ENCODE data around the gene LIPG. TPM values are rescaled to one million over a fixed set of nuclear protein-coding genes. Genes with fewer than 3 reads are reported as not detected.

The LIPG gene
- total RNA-seq, 2 donors from 2014 or later: 2.8 to 30.5 TPM

- no peak overlapping the region for H3K27ac ChIP-seq
- ATAC-seq (ENCODE audit: insufficient number of reproducible peaks, low FRiP score, low read depth) (no peak), DNase-seq (ENCODE audit: low spot score) (no peak)
- no peaks in the 10 kb centered on the region for H3K36me3 ChIP-seq
- no peaks in the 10 kb centered on the region for H3K9me3 ChIP-seq
- no peaks in the 10 kb centered on the region for H3K4me1 ChIP-seq (ENCODE audit: control insufficient read depth in 1 of 2, low read depth in 2 of 2)
- no peaks in the 10 kb centered on the region for H3K27me3 ChIP-seq (replicated peaks; ENCODE audit: insufficient read depth)
- TF ChIP-seq, protein P1, sequence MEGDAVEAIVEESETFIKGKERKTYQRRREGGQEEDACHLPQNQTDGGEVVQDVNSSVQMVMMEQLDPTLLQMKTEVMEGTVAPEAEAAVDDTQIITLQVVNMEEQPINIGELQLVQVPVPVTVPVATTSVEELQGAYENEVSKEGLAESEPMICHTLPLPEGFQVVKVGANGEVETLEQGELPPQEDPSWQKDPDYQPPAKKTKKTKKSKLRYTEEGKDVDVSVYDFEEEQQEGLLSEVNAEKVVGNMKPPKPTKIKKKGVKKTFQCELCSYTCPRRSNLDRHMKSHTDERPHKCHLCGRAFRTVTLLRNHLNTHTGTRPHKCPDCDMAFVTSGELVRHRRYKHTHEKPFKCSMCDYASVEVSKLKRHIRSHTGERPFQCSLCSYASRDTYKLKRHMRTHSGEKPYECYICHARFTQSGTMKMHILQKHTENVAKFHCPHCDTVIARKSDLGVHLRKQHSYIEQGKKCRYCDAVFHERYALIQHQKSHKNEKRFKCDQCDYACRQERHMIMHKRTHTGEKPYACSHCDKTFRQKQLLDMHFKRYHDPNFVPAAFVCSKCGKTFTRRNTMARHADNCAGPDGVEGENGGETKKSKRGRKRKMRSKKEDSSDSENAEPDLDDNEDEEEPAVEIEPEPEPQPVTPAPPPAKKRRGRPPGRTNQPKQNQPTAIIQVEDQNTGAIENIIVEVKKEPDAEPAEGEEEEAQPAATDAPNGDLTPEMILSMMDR (IDR thresholded peaks at IDR 0.05): no peak
- no peak overlapping the region for H3K4me3 ChIP-seq
Measured at GRCh38 chr18:49630246-49630699, 68.4 kb downstream of the LIPG start.

DNA sequence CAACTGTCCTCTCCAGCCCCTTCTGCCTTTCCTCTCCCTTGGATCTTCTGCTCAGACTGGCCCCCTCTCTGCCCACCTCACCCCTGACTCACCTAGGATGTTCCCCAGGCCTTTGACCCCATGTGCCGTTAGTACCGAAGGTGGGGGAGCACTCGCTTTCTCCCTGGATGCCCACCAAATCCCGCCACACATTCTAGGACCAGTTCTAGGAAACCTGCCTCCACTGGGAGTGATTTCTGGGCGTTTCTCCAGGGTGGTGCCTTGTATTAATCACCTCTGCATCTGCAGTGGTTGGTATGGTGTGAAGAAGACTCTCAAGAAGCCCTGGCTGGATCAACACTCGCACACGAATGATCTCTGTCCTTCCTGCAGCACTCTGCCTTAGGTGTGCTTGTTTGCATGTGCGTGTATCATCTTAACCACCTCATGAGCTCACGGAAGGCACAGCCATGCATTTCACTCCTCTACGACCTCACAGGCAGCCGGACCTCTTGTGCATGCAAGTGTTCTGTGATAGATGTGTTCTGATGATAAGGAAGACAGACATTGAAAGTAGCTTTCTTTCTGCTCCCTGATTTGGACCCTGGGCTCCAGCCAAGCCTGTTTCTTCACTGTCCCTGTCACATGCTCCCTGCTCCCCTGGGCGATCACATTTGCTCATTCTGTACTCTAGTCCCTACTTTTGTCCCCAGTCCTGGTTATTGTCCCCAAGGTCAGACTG lies 69.4 kb downstream of the LIPG start:
- Histone ChIP-seq H3K4me1 (ENCODE audit: control insufficient read depth in 1 of 2, low read depth in 2 of 2) (no peaks in the 10 kb centered on the region), H3K9me3 (no peaks in the 10 kb centered on the region), H3K36me3 (no peaks in the 10 kb centered on the region), H3K4me3 (no peak overlapping the region), H3K27me3 (replicated peaks; ENCODE audit: insufficient read depth) (no peaks in the 10 kb centered on the region), H3K27ac (no peak overlapping the region)
- DNase-seq (ENCODE audit: low spot score) (no peak), ATAC-seq (ENCODE audit: insufficient number of reproducible peaks, low FRiP score, low read depth) (no peak)
- TF ChIP-seq, protein P1 (IDR thresholded peaks at IDR 0.05): no peak

DNA sequence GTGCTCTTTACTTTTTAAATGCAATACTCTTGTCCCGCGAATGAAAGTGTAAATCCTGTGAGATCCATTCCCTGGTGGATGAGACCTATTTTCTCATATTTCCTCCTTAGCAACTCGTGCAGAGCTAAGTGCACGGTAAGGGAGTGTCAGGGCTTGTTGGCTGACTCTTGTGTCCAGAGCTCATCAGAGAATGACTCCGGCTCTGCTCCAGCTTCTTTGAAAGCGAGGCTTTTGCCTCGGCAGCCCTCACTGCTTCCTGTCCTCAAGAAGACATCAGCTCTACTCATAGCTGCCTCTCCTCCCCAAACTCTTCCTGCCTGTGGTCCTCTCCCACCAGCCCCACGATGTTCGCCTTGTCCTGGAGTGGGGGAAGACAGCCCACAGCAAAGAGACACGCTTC lies 70.7 kb downstream of the LIPG start:
- Histone ChIP-seq H3K27me3 (replicated peaks; ENCODE audit: insufficient read depth) (no peaks in the 10 kb centered on the region), H3K4me1 (ENCODE audit: control insufficient read depth in 1 of 2, low read depth in 2 of 2) (no peaks in the 10 kb centered on the region), H3K27ac (no peak overlapping the region), H3K4me3 (no peak overlapping the region), H3K36me3 (no peaks in the 10 kb centered on the region), H3K9me3 (no peaks in the 10 kb centered on the region)
- DNase-seq (ENCODE audit: low spot score) (no peak), ATAC-seq (ENCODE audit: insufficient number of reproducible peaks, low FRiP score, low read depth) (no peak)
- TF ChIP-seq, protein P1 (IDR thresholded peaks at IDR 0.05): no peak

GRCh38 chr18:49638209-49638785 lies 76.4 kb downstream of the LIPG start:
- Histone ChIP-seq H3K4me1 (ENCODE audit: control insufficient read depth in 1 of 2, low read depth in 2 of 2) (no peaks in the 10 kb centered on the region), H3K27ac (no peak overlapping the region), H3K4me3 (no peak overlapping the region), H3K36me3 (no peaks in the 10 kb centered on the region), H3K9me3 (no peaks in the 10 kb centered on the region), H3K27me3 (replicated peaks; ENCODE audit: insufficient read depth) (no peaks in the 10 kb centered on the region)
- TF ChIP-seq, protein P1 (IDR thresholded peaks at IDR 0.05): no peak
- DNase-seq (ENCODE audit: low spot score): no peak
- no peak for ATAC-seq (ENCODE audit: insufficient number of reproducible peaks, low FRiP score, low read depth)

- no peaks in the 10 kb centered on the region for H3K36me3 ChIP-seq
- no peak overlapping the region for H3K4me3 ChIP-seq
- DNase-seq (ENCODE audit: low spot score) (no peak), ATAC-seq (ENCODE audit: insufficient number of reproducible peaks, low FRiP score, low read depth) (no peak)
- H3K4me1 ChIP-seq (ENCODE audit: control insufficient read depth in 1 of 2, low read depth in 2 of 2): no peaks in the 10 kb centered on the region
- H3K27me3 ChIP-seq (replicated peaks; ENCODE audit: insufficient read depth): no peaks in the 10 kb centered on the region
- H3K9me3 ChIP-seq: no peaks in the 10 kb centered on the region
- TF ChIP-seq, protein P1 (IDR thresholded peaks at IDR 0.05): no peak
- H3K27ac ChIP-seq: no peak overlapping the region
Measured at GRCh38 chr18:49638891-49639557, 77.2 kb downstream of the LIPG start.

Measured in thoracic aorta (tissue), 2 donors.